DND-41 (cell line): ENCODE results near the gene NFIA.

Experiments used
- ATAC-seq: fragments of 200-7000 bp; cut with Tn5 transposase; 3 replicates; pipeline ENCODE4 v1.9.1; 2021; ENCODE audit warnings: low read depth; ENCODE audit not compliant: insufficient read depth
- DNase-seq: peaks from one replicate; pipeline ENCODE4 v3.0.0-alpha.2; 2020
- H2AFZ ChIP-seq: 2 replicates; pipeline ENCODE4 v1.6.0; 2012; ENCODE audit warnings: low read depth, low read length
- H3K27ac ChIP-seq: 2 replicates; pipeline ENCODE4 v1.5.1; 2012; ENCODE audit warnings: low read length, inconsistent platforms
- H3K27me3 ChIP-seq: fragments of 200-600 bp; sonication (generic); 2 replicates; pipeline ENCODE4 v1.6.0; 2012; ENCODE audit warnings: low read length, mild to moderate bottlenecking, inconsistent platforms; ENCODE audit not compliant: insufficient read depth, poor library complexity
- H3K36me3 ChIP-seq: 2 replicates; pipeline ENCODE4 v1.5.1; 2012; ENCODE audit warnings: low read length, inconsistent platforms; ENCODE audit not compliant: insufficient read depth
- H3K4me1 ChIP-seq: 2 replicates; pipeline ENCODE4 v1.5.1; 2012; ENCODE audit warnings: mild to moderate bottlenecking, low read length; ENCODE audit not compliant: insufficient read depth
- H3K4me2 ChIP-seq: 2 replicates; pipeline ENCODE4 v1.6.0; 2012; ENCODE audit warnings: mild to moderate bottlenecking, moderate library complexity, low read length, inconsistent platforms; ENCODE audit not compliant: insufficient read depth
- H3K4me3 ChIP-seq, 2 experiments: fragments of 200-600 bp in 1 of 2; shearing (Covaris generic) in 1 of 2; 2 replicates each; pipeline ENCODE4 v1.5.1; 2012 to 2016; ENCODE audit warnings: inconsistent platforms in 2 of 2, low read length in 2 of 2, mild to moderate bottlenecking in 2 of 2, low read depth in 1 of 2, moderate library complexity in 1 of 2
- H3K79me2 ChIP-seq: 2 replicates; pipeline ENCODE4 v1.6.0; 2012; ENCODE audit warnings: low read length, inconsistent platforms; ENCODE audit not compliant: insufficient read depth
- H3K9ac ChIP-seq: 2 replicates; pipeline ENCODE4 v1.6.0; 2012; ENCODE audit warnings: low read depth, mild to moderate bottlenecking, inconsistent platforms, low read length, moderate library complexity
- H3K9me3 ChIP-seq: 2 replicates; pipeline ENCODE4 v1.5.1; 2012; ENCODE audit warnings: low read length, moderate library complexity, mild to moderate bottlenecking, inconsistent platforms; ENCODE audit not compliant: insufficient read depth, severe bottlenecking
- H4K20me1 ChIP-seq: 2 replicates; pipeline ENCODE4 v1.6.0; 2012; ENCODE audit warnings: low read length; ENCODE audit not compliant: insufficient read depth
- EZH2 ChIP-seq: IDR thresholded peaks from 3 replicates; pipeline ENCODE4 v1.6.1; 2012; ENCODE audit warnings: borderline replicate concordance, low read depth, mild to moderate bottlenecking, moderate library complexity, low read length, inconsistent platforms; ENCODE audit not compliant: severe bottlenecking
- TF ChIP-seq, protein P1 (sequence below): IDR thresholded peaks from 2 replicates; pipeline ENCODE4 v1.5.1; 2012; ENCODE audit warnings: borderline replicate concordance, low read length, moderate library complexity, mild to moderate bottlenecking; ENCODE audit not compliant: poor library complexity, severe bottlenecking; ENCODE audit errors: extremely low read depth

Gene NFIA

DNA sequence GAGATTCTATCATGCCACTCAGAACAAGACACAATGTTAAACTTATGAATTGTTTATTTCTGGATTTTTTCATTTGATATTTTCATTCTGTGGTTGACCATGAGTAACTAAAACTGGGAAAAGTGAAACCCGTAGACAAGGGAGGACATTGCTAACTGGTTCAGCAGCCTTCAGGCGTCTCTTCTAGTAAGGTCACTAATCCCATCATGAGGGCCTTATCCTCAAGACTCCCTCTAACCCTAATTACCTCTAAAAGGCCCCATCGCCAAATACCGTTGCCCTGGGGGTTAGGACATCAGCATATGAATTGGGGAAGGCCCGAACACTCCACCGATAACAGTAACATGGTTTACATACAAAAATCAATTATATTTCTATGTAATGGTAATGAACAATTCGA is 394.9 kb downstream of the NFIA start:
- no peaks in the 10 kb centered on the region for H3K4me1 ChIP-seq
- H3K9me3 ChIP-seq: no peaks in the 10 kb centered on the region
- ATAC-seq (no peak), DNase-seq (no peak)
- no peak overlapping the region for H2AFZ ChIP-seq
- H4K20me1 ChIP-seq: no peaks in the 10 kb centered on the region
- TF ChIP-seq, protein P1, sequence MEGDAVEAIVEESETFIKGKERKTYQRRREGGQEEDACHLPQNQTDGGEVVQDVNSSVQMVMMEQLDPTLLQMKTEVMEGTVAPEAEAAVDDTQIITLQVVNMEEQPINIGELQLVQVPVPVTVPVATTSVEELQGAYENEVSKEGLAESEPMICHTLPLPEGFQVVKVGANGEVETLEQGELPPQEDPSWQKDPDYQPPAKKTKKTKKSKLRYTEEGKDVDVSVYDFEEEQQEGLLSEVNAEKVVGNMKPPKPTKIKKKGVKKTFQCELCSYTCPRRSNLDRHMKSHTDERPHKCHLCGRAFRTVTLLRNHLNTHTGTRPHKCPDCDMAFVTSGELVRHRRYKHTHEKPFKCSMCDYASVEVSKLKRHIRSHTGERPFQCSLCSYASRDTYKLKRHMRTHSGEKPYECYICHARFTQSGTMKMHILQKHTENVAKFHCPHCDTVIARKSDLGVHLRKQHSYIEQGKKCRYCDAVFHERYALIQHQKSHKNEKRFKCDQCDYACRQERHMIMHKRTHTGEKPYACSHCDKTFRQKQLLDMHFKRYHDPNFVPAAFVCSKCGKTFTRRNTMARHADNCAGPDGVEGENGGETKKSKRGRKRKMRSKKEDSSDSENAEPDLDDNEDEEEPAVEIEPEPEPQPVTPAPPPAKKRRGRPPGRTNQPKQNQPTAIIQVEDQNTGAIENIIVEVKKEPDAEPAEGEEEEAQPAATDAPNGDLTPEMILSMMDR: no peak
- TF ChIP-seq EZH2: no peak
- H3K9ac ChIP-seq: no peak overlapping the region
- H3K79me2 ChIP-seq: no peaks in the 10 kb centered on the region
- no peaks in the 10 kb centered on the region for H3K27me3 ChIP-seq
- no peak overlapping the region for H3K27ac ChIP-seq
- H3K36me3 ChIP-seq: no peaks in the 10 kb centered on the region
- no peak overlapping the region for H3K4me3 ChIP-seq
- no peak overlapping the region for H3K4me2 ChIP-seq

DNA sequence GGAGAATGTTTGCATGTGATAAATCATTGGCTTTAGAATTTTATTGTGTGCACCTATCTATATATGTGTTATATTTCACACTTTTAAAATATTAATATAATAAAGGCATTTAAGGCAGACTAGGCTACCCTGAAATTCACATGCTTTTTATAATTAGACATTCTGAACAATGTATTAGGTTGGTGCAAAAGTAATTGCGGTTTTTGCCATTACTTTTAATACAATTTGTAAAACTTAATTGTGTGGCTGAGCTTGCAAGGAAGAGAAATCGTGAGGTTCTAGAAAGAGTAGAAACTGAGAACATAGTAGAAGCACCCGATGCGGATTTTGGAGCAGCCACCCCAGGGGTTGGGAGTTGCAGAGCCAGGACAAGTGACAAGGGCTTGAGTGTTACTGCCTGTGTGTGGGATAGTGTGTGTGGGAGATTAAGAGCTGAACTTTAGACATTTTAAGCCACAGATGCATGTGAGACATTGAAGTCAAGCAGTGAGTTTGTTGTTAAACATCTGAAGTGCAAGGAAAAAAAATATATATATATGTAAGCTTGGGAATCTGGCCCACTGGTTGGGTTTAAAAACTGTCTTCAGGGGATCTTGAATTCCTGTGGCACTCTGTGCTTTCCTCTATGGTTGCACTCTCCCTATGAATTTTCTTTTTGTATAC is 398.0 kb downstream of the NFIA start:
- DNase-seq: no peak
- H3K4me2 ChIP-seq: no peak overlapping the region
- ATAC-seq: no peak
- H3K79me2 ChIP-seq: no peaks in the 10 kb centered on the region
- H3K9ac ChIP-seq: no peak overlapping the region
- H3K4me1 ChIP-seq: no peaks in the 10 kb centered on the region
- H3K4me3 ChIP-seq: no peak overlapping the region
- no peaks in the 10 kb centered on the region for H3K9me3 ChIP-seq
- H3K36me3 ChIP-seq: no peaks in the 10 kb centered on the region
- TF ChIP-seq, protein P1: no peak
- TF ChIP-seq EZH2: no peak
- no peaks in the 10 kb centered on the region for H3K27me3 ChIP-seq
- H3K27ac ChIP-seq: no peak overlapping the region
- H2AFZ ChIP-seq: no peak overlapping the region
- H4K20me1 ChIP-seq: no peaks in the 10 kb centered on the region

DNA sequence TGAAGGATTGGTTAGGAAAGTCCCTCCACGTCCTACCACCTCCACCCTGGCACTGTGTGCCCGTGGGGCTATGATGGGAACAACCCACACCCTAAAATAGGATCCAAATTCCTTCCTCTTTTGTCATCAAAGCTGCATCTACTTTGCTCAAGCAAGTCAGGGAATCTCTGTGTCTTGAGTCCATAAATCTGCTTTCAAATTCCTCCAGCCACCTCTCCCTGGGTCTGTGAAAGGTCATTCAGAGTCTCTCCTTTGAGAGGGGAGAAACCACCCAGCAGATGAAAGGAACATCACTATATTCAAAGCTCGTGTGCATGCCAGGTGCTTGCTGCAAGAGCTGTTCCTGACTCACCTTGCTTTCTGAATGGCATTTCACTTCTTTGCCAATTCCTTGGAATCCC is 399.0 kb downstream of the NFIA start:
- no peaks in the 10 kb centered on the region for H4K20me1 ChIP-seq
- no peak overlapping the region for H3K9ac ChIP-seq
- DNase-seq (no peak), ATAC-seq (no peak)
- no peak overlapping the region for H3K4me2 ChIP-seq
- no peaks in the 10 kb centered on the region for H3K79me2 ChIP-seq
- H3K4me1 ChIP-seq: no peaks in the 10 kb centered on the region
- H3K4me3 ChIP-seq: no peak overlapping the region
- no peaks in the 10 kb centered on the region for H3K36me3 ChIP-seq
- no peak overlapping the region for H3K27ac ChIP-seq
- H3K27me3 ChIP-seq: no peaks in the 10 kb centered on the region
- no peak for TF ChIP-seq EZH2
- TF ChIP-seq, protein P1: no peak
- H2AFZ ChIP-seq: no peak overlapping the region; the same call in 1 of the 2 replicates
- no peaks in the 10 kb centered on the region for H3K9me3 ChIP-seq
